HEK293 (cell line): Measurements from ENCODE around the gene FAM120C.

Experiments
- CTCF ChIA-PET: fragments of 350-600 bp; formaldehyde crosslinking; extraction: SDS; loops from one replicate; lab custom pipeline; 2021; ENCODE audit warnings: antibody characterized with exemption; lab: Yijun Ruan, JAX
- POLR2A ChIA-PET: fragments of 300-600 bp; formaldehyde crosslinking; extraction: SDS; loops from one replicate; lab custom pipeline; 2020; ENCODE audit warnings: antibody characterized with exemption, inconsistent platforms; lab: Yijun Ruan, JAX
- H3K27ac ChIP-seq: fragments of 200-500 bp; sonication (Bioruptor generic); 2 replicates; pipeline ENCODE4 v1.5.1; 2014; ENCODE audit warnings: low read depth, low read length, control low read depth, inconsistent platforms; ENCODE audit errors: extremely low read depth
- H3K36me3 ChIP-seq, 2 experiments: fragments of 200-500 bp in 1 of 2; sonication (Bioruptor generic) in 1 of 2; 1 replicate in 1 of 2; 2 replicates in 1 of 2; pipeline ENCODE4 v1.5.1; 2014 to 2017; ENCODE audit warnings: inconsistent platforms in 2 of 2, low read length in 2 of 2; ENCODE audit not compliant: control insufficient read depth in 2 of 2, insufficient read depth in 1 of 2
- H3K4me1 ChIP-seq: fragments of 200-500 bp; sonication (Bioruptor generic); 2 replicates; pipeline ENCODE4 v1.5.1; 2014; ENCODE audit warnings: mild to moderate bottlenecking, low read length, inconsistent platforms; ENCODE audit not compliant: control insufficient read depth, insufficient read depth
- H3K4me3 ChIP-seq: 2 replicates; pipeline ENCODE4 v1.5.1; 2011; ENCODE audit warnings: low read depth, mild to moderate bottlenecking, control low read depth, low read length, moderate library complexity
- H3K9me3 ChIP-seq: fragments of 200-500 bp; sonication (Bioruptor generic); 2 replicates; pipeline ENCODE4 v1.5.1; 2014; ENCODE audit warnings: low read depth, low read length, inconsistent platforms; ENCODE audit not compliant: control insufficient read depth, insufficient read depth
- BCL6B ChIP-seq: fragments of 450-650 bp; formaldehyde crosslinking; IDR thresholded peaks from 2 replicates; pipeline ENCODE4 v1.5.1; 2017; ENCODE audit warnings: missing biosample characterization, missing genetic modification characterization
- GLI4 ChIP-seq: fragments of 450-650 bp; formaldehyde crosslinking; IDR thresholded peaks from 2 replicates; pipeline ENCODE4 v1.5.1; 2016; ENCODE audit warnings: missing biosample characterization, missing genetic modification characterization
- KLF17 ChIP-seq: fragments of 450-650 bp; formaldehyde crosslinking; IDR thresholded peaks from 2 replicates; pipeline ENCODE4 v1.5.1; 2016; ENCODE audit warnings: missing biosample characterization, missing genetic modification characterization
- KLF8 ChIP-seq: fragments of 450-650 bp; formaldehyde crosslinking; IDR thresholded peaks from 2 replicates; pipeline ENCODE4 v1.5.1; 2016; ENCODE audit warnings: missing biosample characterization, missing genetic modification characterization
- KLF9 ChIP-seq: fragments of 450-650 bp; formaldehyde crosslinking; IDR thresholded peaks from 2 replicates; pipeline ENCODE4 v1.5.1; 2016; ENCODE audit warnings: missing biosample characterization, missing genetic modification characterization, low read depth
- ZNF10 ChIP-seq: fragments of 450-650 bp; formaldehyde crosslinking; IDR thresholded peaks from 2 replicates; pipeline ENCODE4 v1.5.1; 2017; ENCODE audit warnings: missing biosample characterization, missing genetic modification characterization
- ZNF23 ChIP-seq: fragments of 450-650 bp; formaldehyde crosslinking; IDR thresholded peaks from 2 replicates; pipeline ENCODE4 v1.5.1; 2016; ENCODE audit warnings: missing biosample characterization, missing genetic modification characterization, borderline replicate concordance
- ZNF341 ChIP-seq: fragments of 450-650 bp; formaldehyde crosslinking; IDR thresholded peaks from 2 replicates; pipeline ENCODE4; 2016; ENCODE audit warnings: low read depth, missing biosample characterization, missing genetic modification characterization
- ZNF404 ChIP-seq: fragments of 450-650 bp; formaldehyde crosslinking; IDR thresholded peaks from 2 replicates; pipeline ENCODE4 v1.5.1; 2017; ENCODE audit warnings: missing biosample characterization, missing genetic modification characterization
- ZNF510 ChIP-seq: fragments of 450-650 bp; formaldehyde crosslinking; IDR thresholded peaks from 2 replicates; pipeline ENCODE4 v1.5.1; 2018; ENCODE audit warnings: mild to moderate bottlenecking, missing genetic modification characterization, missing biosample characterization; ENCODE audit not compliant: insufficient replicate concordance
- ZNF660 ChIP-seq: fragments of 450-650 bp; IDR thresholded peaks from 2 replicates; pipeline ENCODE4 v1.5.1; 2018; ENCODE audit warnings: missing biosample characterization, mild to moderate bottlenecking, missing genetic modification characterization
- ZNF777 ChIP-seq: fragments of 450-650 bp; formaldehyde crosslinking; IDR thresholded peaks from 2 replicates; pipeline ENCODE4 v1.5.1; 2017; ENCODE audit warnings: missing biosample characterization, missing genetic modification characterization, borderline replicate concordance
- TF ChIP-seq, protein P1 (sequence below): fragments of 450-650 bp; formaldehyde crosslinking; IDR thresholded peaks from 2 replicates; pipeline ENCODE4 v1.5.1; 2016; ENCODE audit warnings: missing biosample characterization, missing genetic modification characterization
- TF ChIP-seq, protein P2 (sequence below): fragments of 450-650 bp; formaldehyde crosslinking; conservative IDR thresholded peaks from 2 replicates; pipeline ENCODE4 v1.5.1; 2016; ENCODE audit warnings: low read depth, missing biosample characterization, missing genetic modification characterization
- TF ChIP-seq, protein P3 (sequence below): fragments of 450-650 bp; formaldehyde crosslinking; IDR thresholded peaks from 2 replicates; pipeline ENCODE4; 2016; ENCODE audit warnings: missing biosample characterization, missing genetic modification characterization

Gene FAM120C

DNA sequence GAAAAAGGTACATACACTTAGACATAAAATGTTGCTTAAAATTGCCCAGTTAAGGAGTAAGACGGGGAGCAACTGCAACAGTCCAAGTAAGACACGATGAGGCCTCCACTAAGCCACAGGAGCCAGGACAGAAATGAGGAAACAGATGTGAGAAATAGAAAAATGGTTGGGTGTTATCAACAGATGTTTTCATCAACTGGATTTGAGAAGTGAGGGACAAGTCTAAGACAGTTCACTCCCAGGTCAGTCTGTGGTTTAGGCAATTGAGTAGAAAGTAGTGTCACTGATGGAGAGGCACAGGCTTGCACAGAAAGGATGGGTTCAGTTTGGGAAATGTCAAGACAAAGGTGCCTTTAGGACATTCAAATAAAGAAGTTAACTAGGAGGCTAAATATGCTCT, 115.3 kb downstream of the FAM120C start:
- 0 out of 3 replicates have a peak, but pooled peaks cover 0 to 3% of the 10 kb centered on the region in 2 experiments for H3K36me3 ChIP-seq
- ChIA-PET POLR2A (no interaction called here), CTCF (interaction anchor here (0.6 kb wide), 1 partner anchor 572 kb away, joined by 4 read pairs; no protein-coding TSS in a partner anchor)
- H3K9me3 ChIP-seq = no peaks in the 10 kb centered on the region
- TF ChIP-seq KLF17 (tag by site-specific recombination) = no peak
- no peak for TF ChIP-seq KLF8 (tag by site-specific recombination)
- TF ChIP-seq ZNF404 (tag by site-specific recombination) = no peak
- no peak for TF ChIP-seq ZNF23 (tag by site-specific recombination)
- TF ChIP-seq, protein P1, sequence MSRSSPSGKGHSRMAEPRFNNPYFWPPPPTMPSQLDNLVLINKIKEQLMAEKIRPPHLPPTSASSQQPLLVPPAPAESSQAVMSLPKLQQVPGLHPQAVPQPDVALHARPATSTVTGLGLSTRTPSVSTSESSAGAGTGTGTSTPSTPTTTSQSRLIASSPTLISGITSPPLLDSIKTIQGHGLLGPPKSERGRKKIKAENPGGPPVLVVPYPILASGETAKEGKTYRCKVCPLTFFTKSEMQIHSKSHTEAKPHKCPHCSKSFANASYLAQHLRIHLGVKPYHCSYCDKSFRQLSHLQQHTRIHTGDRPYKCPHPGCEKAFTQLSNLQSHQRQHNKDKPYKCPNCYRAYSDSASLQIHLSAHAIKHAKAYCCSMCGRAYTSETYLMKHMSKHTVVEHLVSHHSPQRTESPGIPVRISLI (tag by site-specific recombination) = no peak
- TF ChIP-seq KLF9 = no peak
- no peak for TF ChIP-seq GLI4 (tag by site-specific recombination)
- TF ChIP-seq ZNF510 (tag by site-specific recombination) = no peak
- TF ChIP-seq, protein P2, sequence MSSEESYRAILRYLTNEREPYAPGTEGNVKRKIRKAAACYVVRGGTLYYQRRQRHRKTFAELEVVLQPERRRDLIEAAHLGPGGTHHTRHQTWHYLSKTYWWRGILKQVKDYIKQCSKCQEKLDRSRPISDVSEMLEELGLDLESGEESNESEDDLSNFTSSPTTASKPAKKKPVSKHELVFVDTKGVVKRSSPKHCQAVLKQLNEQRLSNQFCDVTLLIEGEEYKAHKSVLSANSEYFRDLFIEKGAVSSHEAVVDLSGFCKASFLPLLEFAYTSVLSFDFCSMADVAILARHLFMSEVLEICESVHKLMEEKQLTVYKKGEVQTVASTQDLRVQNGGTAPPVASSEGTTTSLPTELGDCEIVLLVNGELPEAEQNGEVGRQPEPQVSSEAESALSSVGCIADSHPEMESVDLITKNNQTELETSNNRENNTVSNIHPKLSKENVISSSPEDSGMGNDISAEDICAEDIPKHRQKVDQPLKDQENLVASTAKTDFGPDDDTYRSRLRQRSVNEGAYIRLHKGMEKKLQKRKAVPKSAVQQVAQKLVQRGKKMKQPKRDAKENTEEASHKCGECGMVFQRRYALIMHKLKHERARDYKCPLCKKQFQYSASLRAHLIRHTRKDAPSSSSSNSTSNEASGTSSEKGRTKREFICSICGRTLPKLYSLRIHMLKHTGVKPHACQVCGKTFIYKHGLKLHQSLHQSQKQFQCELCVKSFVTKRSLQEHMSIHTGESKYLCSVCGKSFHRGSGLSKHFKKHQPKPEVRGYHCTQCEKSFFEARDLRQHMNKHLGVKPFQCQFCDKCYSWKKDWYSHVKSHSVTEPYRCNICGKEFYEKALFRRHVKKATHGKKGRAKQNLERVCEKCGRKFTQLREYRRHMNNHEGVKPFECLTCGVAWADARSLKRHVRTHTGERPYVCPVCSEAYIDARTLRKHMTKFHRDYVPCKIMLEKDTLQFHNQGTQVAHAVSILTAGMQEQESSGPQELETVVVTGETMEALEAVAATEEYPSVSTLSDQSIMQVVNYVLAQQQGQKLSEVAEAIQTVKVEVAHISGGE (tag by site-specific recombination) = no peak
- TF ChIP-seq ZNF777 = no peak
- TF ChIP-seq, protein P3, sequence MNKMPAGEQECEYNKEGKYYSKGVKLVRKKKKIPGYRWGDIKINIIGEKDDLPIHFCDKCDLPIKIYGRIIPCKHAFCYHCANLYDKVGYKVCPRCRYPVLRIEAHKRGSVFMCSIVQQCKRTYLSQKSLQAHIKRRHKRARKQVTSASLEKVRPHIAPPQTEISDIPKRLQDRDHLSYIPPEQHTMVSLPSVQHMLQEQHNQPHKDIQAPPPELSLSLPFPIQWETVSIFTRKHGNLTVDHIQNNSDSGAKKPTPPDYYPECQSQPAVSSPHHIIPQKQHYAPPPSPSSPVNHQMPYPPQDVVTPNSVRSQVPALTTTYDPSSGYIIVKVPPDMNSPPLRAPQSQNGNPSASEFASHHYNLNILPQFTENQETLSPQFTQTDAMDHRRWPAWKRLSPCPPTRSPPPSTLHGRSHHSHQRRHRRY (tag by site-specific recombination) = no peak
- TF ChIP-seq ZNF10 (tag by site-specific recombination) = no peak
- no peak for TF ChIP-seq ZNF341
- TF ChIP-seq BCL6B (tag by site-specific recombination) = no peak
- no peaks in the 10 kb centered on the region for H3K4me1 ChIP-seq
- H3K27ac ChIP-seq = no peak overlapping the region
- H3K4me3 ChIP-seq = no peak overlapping the region

DNA sequence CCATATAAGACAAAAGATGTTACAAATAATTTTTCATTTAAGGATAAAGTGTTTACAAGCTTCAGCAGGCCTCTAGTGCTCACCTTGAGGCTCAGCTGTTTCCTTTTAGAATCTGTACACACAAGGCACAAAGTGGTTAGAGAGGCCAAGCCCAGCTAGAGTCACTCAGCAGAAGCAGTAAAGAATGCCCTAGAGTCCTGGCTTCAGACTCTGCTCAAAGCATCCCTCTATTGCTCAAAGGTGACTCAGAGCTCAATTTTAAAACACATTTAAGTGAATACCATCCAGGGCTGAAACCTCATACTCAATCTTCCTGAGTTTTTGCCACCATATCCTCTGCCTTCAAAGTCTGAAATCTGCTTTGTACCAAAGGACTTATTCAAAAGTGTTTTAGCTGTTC, 116.2 kb downstream of the FAM120C start:
- ChIA-PET POLR2A (no interaction called here), CTCF (interaction anchor here (1.2 kb wide), 1 partner anchor 13 kb away, joined by 3 read pairs; no protein-coding TSS in a partner anchor)
- H3K4me1 ChIP-seq = no peaks in the 10 kb centered on the region
- H3K36me3 ChIP-seq = no peaks in the 10 kb centered on the region
- H3K9me3 ChIP-seq = no peaks in the 10 kb centered on the region
- H3K27ac ChIP-seq = no peak overlapping the region
- TF ChIP-seq ZNF660 = no peak
- no peak overlapping the region for H3K4me3 ChIP-seq
